ENCODE measurements around the gene ASPA. TPM values are rescaled to one million over a fixed set of nuclear protein-coding genes. Genes with fewer than 3 reads are reported as not detected.

Gene ASPA
- total and polyA plus RNA-seq, 9 donors: 1.0 to 4.4 (median 3.1) TPM

DNA sequence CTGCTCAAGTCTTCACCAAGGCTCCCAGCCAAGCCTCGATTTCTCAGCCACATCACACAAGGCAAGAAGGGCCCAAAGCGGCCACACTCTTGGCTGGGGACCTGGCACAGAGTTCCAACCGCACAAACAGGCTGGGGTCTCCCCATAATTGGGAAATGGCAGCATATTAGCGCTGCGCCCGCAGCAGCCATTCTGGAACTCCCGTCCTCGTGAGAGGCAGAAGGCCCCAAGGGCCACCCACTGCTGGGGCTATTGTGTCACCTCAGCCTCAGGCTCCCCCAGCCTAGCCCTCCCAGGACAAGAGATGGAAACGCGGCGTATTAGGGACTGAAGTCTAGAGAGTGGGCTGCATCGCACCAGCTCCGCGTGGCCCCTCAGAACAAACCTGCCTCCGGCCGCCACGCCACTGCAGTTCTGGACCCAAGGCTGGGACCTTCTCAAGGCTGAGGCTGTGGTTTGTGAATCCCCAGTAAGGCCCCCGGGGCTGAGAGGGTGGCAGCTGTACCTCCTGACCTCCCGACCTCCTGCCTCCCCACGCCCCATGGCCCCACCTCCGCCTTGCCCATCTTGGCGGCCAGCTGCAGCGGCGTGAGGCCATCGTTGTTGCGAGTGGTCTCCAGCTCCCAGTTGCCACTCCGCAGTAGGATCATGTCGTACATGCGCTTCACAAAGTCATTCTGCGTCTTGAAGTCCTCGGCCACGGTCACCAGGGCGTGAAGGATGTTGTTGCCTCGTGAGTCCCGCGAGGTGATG, 56.5 kb downstream of the ASPA start:
- Histone ChIP-seq H3K36me3 (ENCODE audit: control insufficient read depth, insufficient read depth, low read length) (no peaks in the 10 kb centered on the region), H3K27me3 (ENCODE audit: control insufficient read depth, insufficient read depth, low read length) (peaks cover 6% of the 10 kb centered on the region), H3K4me1 (ENCODE audit: control insufficient read depth, insufficient read depth, low read length) (peaks cover 34% of the 10 kb centered on the region), H3K27ac (ENCODE audit: low read length) (no peak overlapping the region), H3K4me3 (ENCODE audit: low read length) (no peak overlapping the region), H3K9me3 (replicated peaks; ENCODE audit: control insufficient read depth, low read depth, low read length) (no peaks in the 10 kb centered on the region)
- DNase-seq: no peak
- WGBS (ENCODE audit: insufficient coverage): 87% methylated on average over 34 of the region's 36 CpGs

DNA sequence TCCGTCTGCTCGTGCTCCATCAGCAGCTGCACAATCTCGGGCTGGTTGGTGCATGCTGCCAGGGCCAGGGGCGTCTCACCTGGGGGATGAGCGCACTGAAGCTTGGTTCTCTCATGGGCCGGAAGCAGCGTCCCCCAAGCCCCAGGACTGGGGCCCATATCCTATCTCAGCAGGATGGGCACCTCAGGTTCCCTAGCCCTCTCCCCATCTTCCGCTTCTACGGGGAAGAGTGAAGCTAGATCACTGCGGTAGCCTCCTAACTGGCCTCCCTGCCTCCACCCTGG, 57.0 kb downstream of the ASPA start:
- H3K27ac ChIP-seq (ENCODE audit: low read length): no peak overlapping the region
- peaks cover 6% of the 10 kb centered on the region for H3K27me3 ChIP-seq (ENCODE audit: control insufficient read depth, insufficient read depth, low read length)
- H3K36me3 ChIP-seq (ENCODE audit: control insufficient read depth, insufficient read depth, low read length): no peaks in the 10 kb centered on the region
- 83% methylated on average over 10 of the region's 10 CpGs for WGBS (ENCODE audit: insufficient coverage)
- H3K4me1 ChIP-seq (ENCODE audit: control insufficient read depth, insufficient read depth, low read length): peaks cover 34% of the 10 kb centered on the region
- H3K9me3 ChIP-seq (replicated peaks; ENCODE audit: control insufficient read depth, low read depth, low read length): no peaks in the 10 kb centered on the region
- H3K4me3 ChIP-seq (ENCODE audit: low read length): no peak overlapping the region
- no peak for DNase-seq

DNA sequence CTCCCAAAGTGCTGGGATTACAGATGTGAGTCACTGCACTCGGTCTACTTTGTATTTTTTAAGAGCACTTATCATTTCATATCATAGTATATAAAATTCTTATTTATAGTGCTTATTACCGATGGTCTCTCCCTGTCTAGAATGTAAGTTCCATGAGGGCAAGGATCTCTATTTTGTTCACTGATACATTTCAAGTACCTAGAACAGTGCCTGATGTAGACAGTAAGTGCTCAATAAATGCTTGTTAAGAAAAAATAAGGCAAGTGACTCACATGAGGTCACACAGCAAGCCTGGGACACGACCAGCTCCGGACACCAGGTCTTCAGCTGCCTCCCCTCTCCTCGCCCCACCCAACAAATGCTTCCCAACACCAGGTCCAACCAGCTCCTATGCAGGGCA, 58.0 kb downstream of the ASPA start:
- Histone ChIP-seq H3K9me3 (replicated peaks; ENCODE audit: control insufficient read depth, low read depth, low read length) (no peaks in the 10 kb centered on the region), H3K27me3 (ENCODE audit: control insufficient read depth, insufficient read depth, low read length) (peaks cover 6% of the 10 kb centered on the region), H3K36me3 (ENCODE audit: control insufficient read depth, insufficient read depth, low read length) (no peaks in the 10 kb centered on the region), H3K4me1 (ENCODE audit: control insufficient read depth, insufficient read depth, low read length) (peaks cover 30% of the 10 kb centered on the region), H3K4me3 (ENCODE audit: low read length) (no peak overlapping the region), H3K27ac (ENCODE audit: low read length) (no peak overlapping the region)
- WGBS (ENCODE audit: insufficient coverage): 89% methylated on average over 3 of the region's 5 CpGs
- DNase-seq: no peak

DNA sequence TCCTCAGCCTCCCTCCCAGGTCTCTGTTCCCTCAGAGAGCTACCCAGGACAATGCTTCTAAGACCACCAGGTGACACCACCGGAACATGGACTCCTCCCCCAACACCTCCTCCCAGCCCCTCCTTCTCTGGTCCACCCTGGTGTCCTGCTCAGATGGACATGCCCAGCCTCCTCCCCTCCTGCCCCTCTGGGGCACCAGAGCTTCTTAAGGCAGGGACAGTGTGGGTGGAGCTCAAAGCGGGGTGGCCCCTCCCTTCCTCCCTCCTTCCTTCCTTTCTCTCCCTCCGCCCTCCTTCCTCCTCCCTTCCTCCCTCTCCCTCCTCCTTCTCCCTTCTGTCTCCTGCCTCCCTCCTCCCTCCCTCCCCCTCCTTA, 59.1 kb downstream of the ASPA start:
- Histone ChIP-seq H3K27ac (ENCODE audit: low read length) (no peak overlapping the region), H3K27me3 (ENCODE audit: control insufficient read depth, insufficient read depth, low read length) (peaks cover 6% of the 10 kb centered on the region), H3K4me1 (ENCODE audit: control insufficient read depth, insufficient read depth, low read length) (peaks cover 21% of the 10 kb centered on the region), H3K4me3 (ENCODE audit: low read length) (no peak overlapping the region), H3K36me3 (ENCODE audit: control insufficient read depth, insufficient read depth, low read length) (no peaks in the 10 kb centered on the region), H3K9me3 (replicated peaks; ENCODE audit: control insufficient read depth, low read depth, low read length) (no peaks in the 10 kb centered on the region)
- peak; percentile 67 for DNase-seq
- WGBS (ENCODE audit: insufficient coverage): 32% methylated on average over 3 of the region's 3 CpGs

DNA sequence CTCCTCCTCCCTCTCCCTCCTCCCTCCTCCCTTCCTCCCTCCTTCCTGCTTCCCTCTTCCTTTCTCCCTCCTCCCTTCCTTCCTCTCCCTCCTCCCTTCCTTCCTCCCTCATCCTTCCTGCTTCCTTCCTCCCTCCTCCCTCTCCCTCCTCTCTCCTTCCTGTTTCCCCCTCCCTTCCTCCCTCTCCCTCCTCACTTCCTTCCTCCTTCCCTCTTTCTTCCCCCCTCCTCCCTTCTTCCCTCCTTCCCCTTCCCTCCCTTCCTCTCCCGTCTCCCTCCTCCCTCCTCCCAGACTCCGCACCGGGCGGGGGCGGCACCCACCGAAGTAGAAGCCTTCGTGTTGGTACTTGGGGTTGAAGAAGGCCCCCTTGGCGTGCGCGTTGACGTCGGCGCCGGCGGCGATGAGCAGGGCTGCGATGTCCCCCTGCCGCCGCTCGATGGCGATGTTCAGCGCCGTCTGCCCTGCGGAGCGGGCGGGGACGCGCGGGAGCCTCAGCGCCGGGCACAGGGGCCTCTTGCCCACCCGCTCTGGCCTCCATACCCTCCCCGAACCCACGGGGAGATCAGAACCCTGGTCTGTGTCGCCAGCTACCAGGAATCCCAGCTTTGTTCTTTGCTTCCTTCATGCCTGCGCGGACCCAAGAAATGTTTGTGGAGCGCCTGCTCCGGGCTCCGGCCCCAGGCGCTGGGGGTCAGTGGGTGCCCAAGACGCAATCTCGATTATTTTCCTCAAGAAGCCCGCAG, 59.6 kb downstream of the ASPA start:
- peaks cover 15% of the 10 kb centered on the region for H3K4me1 ChIP-seq (ENCODE audit: control insufficient read depth, insufficient read depth, low read length)
- peak overlapping the region; percentile 51 for H3K4me3 ChIP-seq (ENCODE audit: low read length)
- peaks cover 6% of the 10 kb centered on the region for H3K27me3 ChIP-seq (ENCODE audit: control insufficient read depth, insufficient read depth, low read length)
- 2% methylated on average over 37 of the region's 44 CpGs for WGBS (ENCODE audit: insufficient coverage)
- peak; percentile 89 for DNase-seq
- H3K9me3 ChIP-seq (replicated peaks; ENCODE audit: control insufficient read depth, low read depth, low read length): no peaks in the 10 kb centered on the region
- H3K36me3 ChIP-seq (ENCODE audit: control insufficient read depth, insufficient read depth, low read length): no peaks in the 10 kb centered on the region
- peak overlapping the region; percentile 55 for H3K27ac ChIP-seq (ENCODE audit: low read length)

DNA sequence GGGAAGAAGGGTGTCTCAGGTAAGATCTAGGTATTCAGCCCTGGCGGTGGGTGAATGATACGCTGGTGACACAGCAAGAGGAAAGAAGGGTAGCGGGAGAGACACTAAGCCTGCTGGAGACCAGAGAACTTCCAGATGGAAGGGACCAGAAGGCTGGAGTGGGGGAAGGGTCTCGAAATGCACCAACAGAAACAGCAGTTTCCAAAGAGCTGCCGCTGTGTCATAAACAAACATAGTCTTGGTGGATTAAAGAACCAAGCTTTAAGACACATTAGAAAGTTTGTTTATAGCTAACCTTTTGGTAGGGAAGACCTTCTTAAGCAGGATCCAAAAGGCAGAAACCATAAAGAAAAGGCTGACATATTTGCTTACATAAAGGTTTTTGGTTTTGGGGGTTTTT, 60.9 kb downstream of the ASPA start:
- Histone ChIP-seq H3K36me3 (ENCODE audit: control insufficient read depth, insufficient read depth, low read length) (no peaks in the 10 kb centered on the region), H3K4me3 (ENCODE audit: low read length) (no peak overlapping the region), H3K4me1 (ENCODE audit: control insufficient read depth, insufficient read depth, low read length) (peaks cover 7% of the 10 kb centered on the region), H3K27me3 (ENCODE audit: control insufficient read depth, insufficient read depth, low read length) (peaks cover 6% of the 10 kb centered on the region), H3K27ac (ENCODE audit: low read length) (no peak overlapping the region), H3K9me3 (replicated peaks; ENCODE audit: control insufficient read depth, low read depth, low read length) (no peaks in the 10 kb centered on the region)
- 87% methylated on average over 3 of the region's 5 CpGs for WGBS (ENCODE audit: insufficient coverage)
- no peak for DNase-seq

DNA sequence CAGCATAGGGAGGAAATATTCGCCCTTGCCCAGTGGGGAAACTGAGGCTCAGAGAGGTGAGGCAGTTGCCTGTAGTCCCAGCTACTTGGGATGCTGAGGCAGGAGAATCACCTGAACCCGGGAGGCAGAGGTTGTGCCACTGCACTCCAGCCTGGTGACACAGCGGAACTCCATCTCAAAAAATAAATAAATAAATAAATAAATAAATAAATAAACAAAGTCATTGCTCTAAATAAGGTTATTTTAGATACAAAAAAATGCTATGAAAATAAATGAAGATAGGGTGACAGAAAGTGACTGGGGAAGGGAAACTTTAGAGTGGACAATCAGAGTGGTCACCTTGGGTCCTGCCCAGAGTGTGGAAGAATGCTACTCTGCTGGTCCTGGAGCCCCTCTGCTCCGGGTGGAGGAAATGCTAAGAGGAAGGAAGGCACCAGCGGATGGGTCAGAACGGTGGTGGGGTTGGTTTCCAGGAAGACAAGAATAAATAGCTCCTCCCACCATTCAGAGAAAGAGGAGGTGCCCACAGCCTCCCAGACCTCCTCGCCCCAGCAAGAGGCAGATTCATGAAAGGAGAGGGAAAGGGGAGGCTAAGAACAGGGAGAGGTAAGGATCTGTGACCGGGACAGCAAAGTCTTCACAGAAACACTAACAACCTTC, 64.2 kb downstream of the ASPA start:
- Histone ChIP-seq H3K36me3 (ENCODE audit: control insufficient read depth, insufficient read depth, low read length) (no peaks in the 10 kb centered on the region), H3K9me3 (replicated peaks; ENCODE audit: control insufficient read depth, low read depth, low read length) (no peaks in the 10 kb centered on the region), H3K27me3 (ENCODE audit: control insufficient read depth, insufficient read depth, low read length) (peaks cover 6% of the 10 kb centered on the region), H3K27ac (ENCODE audit: low read length) (no peak overlapping the region), H3K4me1 (ENCODE audit: control insufficient read depth, insufficient read depth, low read length) (peaks cover 15% of the 10 kb centered on the region), H3K4me3 (ENCODE audit: low read length) (no peak overlapping the region)
- WGBS (ENCODE audit: insufficient coverage): no CpG with 5 or more reads among the region's 8 CpGs
- DNase-seq: no peak

DNA sequence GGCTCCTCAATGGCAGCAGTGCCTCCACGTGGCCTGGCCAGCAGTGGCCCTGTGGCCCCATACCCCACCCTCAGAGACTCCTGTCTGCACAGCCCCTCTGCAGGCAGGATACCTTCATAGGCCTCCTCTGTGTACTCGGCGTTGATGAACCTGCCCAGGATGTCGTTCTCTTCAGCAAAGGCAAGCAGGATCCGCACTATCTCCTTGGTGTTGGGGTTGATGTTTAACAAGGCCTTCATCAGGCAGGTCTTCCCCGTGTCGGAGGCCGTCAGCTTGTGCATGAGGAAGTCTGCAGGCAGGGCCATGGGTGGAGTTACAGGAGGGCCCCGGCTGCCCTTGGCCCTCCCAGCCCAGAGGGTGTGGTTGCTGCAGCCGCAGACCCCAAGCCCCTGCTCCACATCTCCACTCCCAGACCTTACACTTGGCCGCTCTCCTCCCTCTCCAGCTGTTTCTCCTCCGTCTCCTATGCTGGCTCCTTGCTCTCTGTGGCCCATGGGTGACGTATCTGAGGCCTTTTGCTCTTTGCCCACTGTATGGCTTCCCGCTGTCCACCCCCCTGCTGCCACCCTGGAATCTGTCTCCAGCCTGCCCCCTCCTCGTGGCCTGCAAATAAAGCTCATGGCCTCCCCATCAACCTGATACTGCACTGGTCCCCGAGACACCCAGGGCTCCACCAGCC, 66.8 kb downstream of the ASPA start:
- no peak overlapping the region for H3K27ac ChIP-seq (ENCODE audit: low read length)
- H3K4me1 ChIP-seq (ENCODE audit: control insufficient read depth, insufficient read depth, low read length): peaks cover 8% of the 10 kb centered on the region
- H3K27me3 ChIP-seq (ENCODE audit: control insufficient read depth, insufficient read depth, low read length): no peaks in the 10 kb centered on the region
- H3K9me3 ChIP-seq (replicated peaks; ENCODE audit: control insufficient read depth, low read depth, low read length): no peaks in the 10 kb centered on the region
- 64% methylated on average over 16 of the region's 16 CpGs for WGBS (ENCODE audit: insufficient coverage)
- H3K4me3 ChIP-seq (ENCODE audit: low read length): no peak overlapping the region
- DNase-seq: no peak
- H3K36me3 ChIP-seq (ENCODE audit: control insufficient read depth, insufficient read depth, low read length): no peaks in the 10 kb centered on the region

DNA sequence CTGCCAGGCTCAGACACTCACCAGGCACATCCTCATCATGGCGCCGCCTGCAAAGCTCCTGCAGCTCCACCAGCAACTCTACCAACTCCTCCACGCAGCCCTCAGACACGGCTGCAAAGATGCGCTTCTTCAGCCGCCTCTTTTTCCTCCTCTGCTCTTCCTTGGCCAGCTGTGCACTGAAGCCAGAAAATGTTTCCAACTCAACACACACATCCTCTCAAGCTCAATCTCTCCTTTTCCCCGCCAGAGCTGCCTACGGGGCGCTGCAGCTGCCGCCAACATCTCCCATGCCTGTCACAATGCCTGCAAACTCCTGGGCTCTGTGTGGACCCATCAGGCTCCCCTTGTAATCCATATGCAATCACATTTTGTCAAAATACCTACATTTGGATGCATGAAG, 67.7 kb downstream of the ASPA start:
- no peaks in the 10 kb centered on the region for H3K27me3 ChIP-seq (ENCODE audit: control insufficient read depth, insufficient read depth, low read length)
- no peaks in the 10 kb centered on the region for H3K9me3 ChIP-seq (replicated peaks; ENCODE audit: control insufficient read depth, low read depth, low read length)
- 43% methylated on average over 7 of the region's 10 CpGs for WGBS (ENCODE audit: insufficient coverage)
- DNase-seq: peak; percentile 67
- no peak overlapping the region for H3K4me3 ChIP-seq (ENCODE audit: low read length)
- peaks cover 8% of the 10 kb centered on the region for H3K4me1 ChIP-seq (ENCODE audit: control insufficient read depth, insufficient read depth, low read length)
- no peak overlapping the region for H3K27ac ChIP-seq (ENCODE audit: low read length)
- H3K36me3 ChIP-seq (ENCODE audit: control insufficient read depth, insufficient read depth, low read length): no peaks in the 10 kb centered on the region

DNA sequence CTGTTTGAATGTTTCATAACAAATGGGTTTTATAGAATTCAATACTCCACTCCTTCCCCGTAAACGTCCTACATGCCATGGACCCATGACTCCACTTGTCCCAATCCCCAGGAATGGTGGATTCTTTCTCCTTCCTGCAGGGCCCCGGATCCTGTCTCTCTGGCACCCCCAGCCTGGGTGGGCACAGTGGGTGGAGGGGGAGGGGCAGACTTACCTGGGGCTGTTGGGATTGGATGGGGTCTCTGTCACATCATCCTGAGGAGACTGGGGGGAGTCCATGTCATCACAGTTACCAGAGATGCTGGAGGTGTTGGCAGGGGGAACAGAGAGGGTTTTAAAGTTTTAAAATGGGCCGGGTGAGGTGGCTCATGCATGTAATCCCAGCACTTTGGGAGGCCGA, 68.6 kb downstream of the ASPA start:
- peaks cover 8% of the 10 kb centered on the region for H3K4me1 ChIP-seq (ENCODE audit: control insufficient read depth, insufficient read depth, low read length)
- no peaks in the 10 kb centered on the region for H3K36me3 ChIP-seq (ENCODE audit: control insufficient read depth, insufficient read depth, low read length)
- H3K9me3 ChIP-seq (replicated peaks; ENCODE audit: control insufficient read depth, low read depth, low read length): no peaks in the 10 kb centered on the region
- no peaks in the 10 kb centered on the region for H3K27me3 ChIP-seq (ENCODE audit: control insufficient read depth, insufficient read depth, low read length)
- no peak overlapping the region for H3K27ac ChIP-seq (ENCODE audit: low read length)
- H3K4me3 ChIP-seq (ENCODE audit: low read length): no peak overlapping the region
- DNase-seq: no peak
- 100% methylated on average over 1 of the region's 5 CpGs for WGBS (ENCODE audit: insufficient coverage)

All from muscle of leg (tissue), 11 donors.